DOHH2 (cell line): Measurements from ENCODE around the gene LILRA2.
A peak's percentile ranks its signal among the peaks of the same experiment; 100 is the strongest.
"Not testable (repeated sequence)": the region's sequence is repeated elsewhere in the genome, so short reads cannot be mapped to it uniquely, and the experiment has no call there.

Experiments used
- H3F3A ChIP-seq: fragments of 200-600 bp; sonication (generic), shearing (Covaris generic); 2 replicates; pipeline ENCODE4 v1.6.0; 2016; ENCODE audit warnings: antibody characterized with exemption, mild to moderate bottlenecking; ENCODE audit not compliant: control insufficient read depth, insufficient read depth
- H3K27ac ChIP-seq: fragments of 200-600 bp; sonication (generic); 2 replicates; pipeline ENCODE4 v1.5.1; 2014; ENCODE audit warnings: low read depth, mild to moderate bottlenecking, low read length, moderate library complexity
- H3K27me3 ChIP-seq: fragments of 200-600 bp; sonication (generic); 2 replicates; pipeline ENCODE4 v1.6.1; 2014; ENCODE audit warnings: mild to moderate bottlenecking, low read length, mixed read lengths; ENCODE audit not compliant: control insufficient read depth
- H3K36me3 ChIP-seq: fragments of 200-600 bp; sonication (generic); 2 replicates; pipeline ENCODE4 v1.6.1; 2014; ENCODE audit warnings: mild to moderate bottlenecking, low read length, moderate library complexity, mixed read lengths; ENCODE audit not compliant: control insufficient read depth
- H3K4me1 ChIP-seq: fragments of 200-600 bp; sonication (generic); 2 replicates; pipeline ENCODE4 v1.6.1; 2014; ENCODE audit warnings: mild to moderate bottlenecking, low read length, mixed read lengths; ENCODE audit not compliant: control insufficient read depth
- H3K4me2 ChIP-seq: fragments of 200-600 bp; sonication (generic); 2 replicates; pipeline ENCODE4 v1.6.0; 2014; ENCODE audit warnings: mild to moderate bottlenecking, low read length, moderate library complexity
- H3K4me3 ChIP-seq: fragments of 200-600 bp; sonication (generic); 2 replicates; pipeline ENCODE4 v1.5.1; 2014; ENCODE audit warnings: mild to moderate bottlenecking, low read length, mixed read lengths
- H3K79me2 ChIP-seq: fragments of 200-600 bp; sonication (generic); 2 replicates; pipeline ENCODE4 v1.6.1; 2014; ENCODE audit warnings: mild to moderate bottlenecking, low read length, mixed read lengths; ENCODE audit not compliant: control insufficient read depth
- H3K9me2 ChIP-seq: fragments of 200-600 bp; sonication (generic); replicated peaks from 2 replicates; pipeline ENCODE4 v1.6.1; 2014; ENCODE audit warnings: mild to moderate bottlenecking, low read length, mixed read lengths; ENCODE audit not compliant: control insufficient read depth
- H3K9me3 ChIP-seq: fragments of 200-600 bp; sonication (generic); 2 replicates; pipeline ENCODE4 v1.6.1; 2014; ENCODE audit warnings: antibody characterized with exemption, low read length, mixed read lengths; ENCODE audit not compliant: control insufficient read depth, insufficient read depth
- H4K20me1 ChIP-seq: fragments of 200-600 bp; sonication (generic); 2 replicates; pipeline ENCODE4 v1.6.0; 2014; ENCODE audit warnings: low read depth, mild to moderate bottlenecking, antibody characterized with exemption, low read length, moderate library complexity; ENCODE audit not compliant: control insufficient read depth, insufficient read depth
- EZH2phosphoT487 ChIP-seq: fragments of 200-600 bp; sonication (generic); IDR thresholded peaks from 2 replicates; pipeline ENCODE4 v1.6.1; 2017; ENCODE audit warnings: borderline replicate concordance, mild to moderate bottlenecking, antibody characterized with exemption, low read length, moderate library complexity, mixed read lengths
- TF ChIP-seq, protein P1 (sequence below): fragments of 200-600 bp; sonication (generic); IDR thresholded peaks from one replicate; pipeline ENCODE4 v1.5.1; 2014; ENCODE audit warnings: antibody characterized with exemption, mild to moderate bottlenecking, low read depth, low read length; ENCODE audit not compliant: poor library complexity, severe bottlenecking

The LILRA2 gene

DNA sequence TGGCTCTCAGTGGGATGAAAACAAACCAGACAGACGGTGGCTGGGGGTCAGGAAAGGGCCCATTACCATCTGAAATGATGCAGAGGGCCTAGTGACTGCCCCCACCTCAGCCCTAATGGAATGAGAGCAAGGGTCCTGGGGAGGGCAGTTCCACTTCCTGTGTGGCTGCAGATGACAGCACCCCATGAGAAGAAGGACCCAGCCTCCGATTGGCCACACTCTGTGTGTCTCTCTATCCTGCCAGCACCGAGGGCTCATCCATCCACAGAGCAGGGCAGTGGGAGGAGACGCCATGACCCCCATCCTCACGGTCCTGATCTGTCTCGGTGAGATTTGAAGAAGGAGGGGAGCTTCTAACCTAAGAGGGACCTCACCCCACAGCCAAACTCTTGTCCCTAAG is 57.2 kb downstream of the LILRA2 start:
- TF ChIP-seq EZH2phosphoT487: no peak
- TF ChIP-seq, protein P1, sequence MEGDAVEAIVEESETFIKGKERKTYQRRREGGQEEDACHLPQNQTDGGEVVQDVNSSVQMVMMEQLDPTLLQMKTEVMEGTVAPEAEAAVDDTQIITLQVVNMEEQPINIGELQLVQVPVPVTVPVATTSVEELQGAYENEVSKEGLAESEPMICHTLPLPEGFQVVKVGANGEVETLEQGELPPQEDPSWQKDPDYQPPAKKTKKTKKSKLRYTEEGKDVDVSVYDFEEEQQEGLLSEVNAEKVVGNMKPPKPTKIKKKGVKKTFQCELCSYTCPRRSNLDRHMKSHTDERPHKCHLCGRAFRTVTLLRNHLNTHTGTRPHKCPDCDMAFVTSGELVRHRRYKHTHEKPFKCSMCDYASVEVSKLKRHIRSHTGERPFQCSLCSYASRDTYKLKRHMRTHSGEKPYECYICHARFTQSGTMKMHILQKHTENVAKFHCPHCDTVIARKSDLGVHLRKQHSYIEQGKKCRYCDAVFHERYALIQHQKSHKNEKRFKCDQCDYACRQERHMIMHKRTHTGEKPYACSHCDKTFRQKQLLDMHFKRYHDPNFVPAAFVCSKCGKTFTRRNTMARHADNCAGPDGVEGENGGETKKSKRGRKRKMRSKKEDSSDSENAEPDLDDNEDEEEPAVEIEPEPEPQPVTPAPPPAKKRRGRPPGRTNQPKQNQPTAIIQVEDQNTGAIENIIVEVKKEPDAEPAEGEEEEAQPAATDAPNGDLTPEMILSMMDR: no peak
- Histone ChIP-seq H3K27me3 (no peaks in the 10 kb centered on the region), H3K9me2 (no peaks in the 10 kb centered on the region), H3K4me1 (peaks cover 51% of the 10 kb centered on the region), H3F3A (no peaks in the 10 kb centered on the region; the same call in 1 of the 2 replicates), H3K9me3 (no peaks in the 10 kb centered on the region), H3K36me3 (peaks cover 67% of the 10 kb centered on the region), H3K4me3 (no peak overlapping the region), H3K79me2 (peaks cover 44% of the 10 kb centered on the region), H3K4me2 (peak overlapping the region; percentile 19), H3K27ac (no peak overlapping the region), H4K20me1 (peaks cover 9% of the 10 kb centered on the region; the same call in 1 of the 2 replicates)

DNA sequence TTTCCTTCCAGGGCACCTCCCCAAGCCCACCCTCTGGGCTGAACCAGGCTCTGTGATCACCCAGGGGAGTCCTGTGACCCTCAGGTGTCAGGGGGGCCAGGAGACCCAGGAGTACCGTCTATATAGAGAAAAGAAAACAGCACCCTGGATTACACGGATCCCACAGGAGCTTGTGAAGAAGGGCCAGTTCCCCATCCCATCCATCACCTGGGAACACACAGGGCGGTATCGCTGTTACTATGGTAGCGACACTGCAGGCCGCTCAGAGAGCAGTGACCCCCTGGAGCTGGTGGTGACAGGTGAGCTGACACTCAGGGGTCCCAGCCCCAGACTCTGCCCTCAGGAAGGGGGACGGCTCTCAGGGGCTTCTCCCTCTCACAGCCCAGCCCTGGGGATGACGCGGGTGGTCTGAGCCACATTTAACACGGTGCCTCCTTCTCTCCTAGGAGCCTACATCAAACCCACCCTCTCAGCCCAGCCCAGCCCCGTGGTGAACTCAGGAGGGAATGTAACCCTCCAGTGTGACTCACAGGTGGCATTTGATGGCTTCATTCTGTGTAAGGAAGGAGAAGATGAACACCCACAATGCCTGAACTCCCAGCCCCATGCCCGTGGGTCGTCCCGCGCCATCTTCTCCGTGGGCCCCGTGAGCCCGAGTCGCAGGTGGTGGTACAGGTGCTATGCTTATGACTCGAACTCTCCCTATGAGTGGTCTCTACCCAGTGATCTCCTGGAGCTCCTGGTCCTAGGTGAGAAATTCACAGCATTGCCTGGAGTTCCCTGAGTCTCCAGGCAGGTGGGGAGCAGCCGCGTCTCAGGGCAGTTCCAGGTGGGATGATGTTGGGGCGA is 58.1 kb downstream of the LILRA2 start:
- not testable (repeated sequence) for H3K9me2 ChIP-seq, H3K4me2 ChIP-seq, H3K4me3 ChIP-seq, H3K27me3 ChIP-seq, H3K27ac ChIP-seq, H3K9me3 ChIP-seq, H3F3A ChIP-seq, H4K20me1 ChIP-seq
- peaks cover 41% of the 10 kb centered on the region for H3K4me1 ChIP-seq
- peaks cover 59% of the 10 kb centered on the region for H3K36me3 ChIP-seq
- peaks cover 35% of the 10 kb centered on the region for H3K79me2 ChIP-seq

GRCh38 chr19:54632517-54632916 is 58.9 kb downstream of the LILRA2 start:
- H3K27ac ChIP-seq, H4K20me1 ChIP-seq, H3K4me3 ChIP-seq, H3K9me3 ChIP-seq, H3F3A ChIP-seq, H3K27me3 ChIP-seq, H3K4me2 ChIP-seq, H3K9me2 ChIP-seq: not testable (repeated sequence)
- Histone ChIP-seq H3K4me1 (peaks cover 33% of the 10 kb centered on the region), H3K79me2 (peaks cover 27% of the 10 kb centered on the region), H3K36me3 (peaks cover 54% of the 10 kb centered on the region)

DNA sequence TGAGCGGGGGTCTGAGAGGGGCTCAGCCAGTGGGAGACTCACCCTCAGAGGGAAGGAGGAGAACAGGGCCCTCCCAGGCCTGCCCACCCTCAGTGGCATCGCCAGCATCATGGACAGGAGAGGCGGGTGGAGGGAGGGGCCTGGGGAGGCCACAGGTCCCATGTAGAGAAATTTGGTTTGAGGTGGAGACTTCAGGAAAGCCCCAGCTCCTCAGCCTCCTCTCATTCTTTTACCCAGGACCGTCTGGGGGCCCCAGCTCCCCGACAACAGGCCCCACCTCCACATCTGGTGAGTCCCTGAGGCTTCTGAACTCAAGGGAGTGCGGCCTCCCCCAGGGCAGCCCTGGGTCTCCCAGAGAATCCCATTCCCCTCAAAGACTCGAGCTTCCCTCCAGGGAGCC is 59.8 kb downstream of the LILRA2 start:
- Histone ChIP-seq H3K9me3 (no peaks in the 10 kb centered on the region), H3K27ac (no peak overlapping the region), H3K4me2 (no peak overlapping the region), H3F3A (peaks cover 7% of the 10 kb centered on the region), H3K4me3 (no peak overlapping the region), H3K36me3 (peaks cover 45% of the 10 kb centered on the region), H3K79me2 (peaks cover 18% of the 10 kb centered on the region), H3K27me3 (no peaks in the 10 kb centered on the region), H3K9me2 (no peaks in the 10 kb centered on the region), H4K20me1 (peaks cover 9% of the 10 kb centered on the region; the same call in 1 of the 2 replicates), H3K4me1 (peaks cover 24% of the 10 kb centered on the region)
- TF ChIP-seq, protein P1: no peak
- TF ChIP-seq EZH2phosphoT487: no peak

DNA sequence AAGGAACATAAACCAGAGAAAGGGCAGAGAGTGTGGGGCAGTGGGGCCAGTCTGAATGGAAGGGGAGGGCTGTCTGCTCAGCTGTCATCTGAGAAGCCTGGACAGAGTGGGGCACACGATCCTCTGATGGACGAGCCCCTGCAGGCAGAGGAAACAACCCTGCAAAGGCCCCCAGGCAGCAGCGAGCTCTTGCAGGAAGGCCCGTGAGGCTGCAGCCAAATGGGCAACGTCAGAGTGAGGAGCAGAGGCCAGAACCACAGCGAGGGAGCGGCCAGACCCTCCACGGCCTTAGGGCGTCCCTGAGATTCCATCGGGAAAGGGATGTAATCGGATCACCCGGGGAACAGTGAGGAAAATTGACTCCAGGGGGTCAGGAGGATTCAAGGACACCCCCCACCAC is 62.5 kb downstream of the LILRA2 start:
- H3K27ac ChIP-seq, H3K4me2 ChIP-seq, H4K20me1 ChIP-seq, H3K27me3 ChIP-seq, H3K79me2 ChIP-seq, H3K9me2 ChIP-seq, H3F3A ChIP-seq, H3K4me3 ChIP-seq, H3K4me1 ChIP-seq, H3K9me3 ChIP-seq: not testable (repeated sequence)
- H3K36me3 ChIP-seq: peaks cover 21% of the 10 kb centered on the region
